GM18951 (cell line): ENCODE results near the gene METTL5.
"Not testable (repeated sequence)": the region's sequence is repeated elsewhere in the genome, so short reads cannot be mapped to it uniquely, and the experiment has no call there.

Source experiments
- POLR2A ChIP-seq: IDR thresholded peaks from 4 replicates; pipeline ENCODE4 v1.6.1; 2011; ENCODE audit warnings: mild to moderate bottlenecking; ENCODE audit not compliant: insufficient read length, insufficient read depth; ENCODE audit errors: extremely low read depth
- in situ Hi-C: fragments of 300-500 bp; cut with MboI; formaldehyde crosslinking; loops from one replicate; pipeline ENCODE4 v1.12.0; 2022; ENCODE audit warnings: low sequenced_read_pairs, mixed read lengths, inconsistent platforms; ENCODE audit not compliant: unreplicated experiment

METTL5 gene

DNA sequence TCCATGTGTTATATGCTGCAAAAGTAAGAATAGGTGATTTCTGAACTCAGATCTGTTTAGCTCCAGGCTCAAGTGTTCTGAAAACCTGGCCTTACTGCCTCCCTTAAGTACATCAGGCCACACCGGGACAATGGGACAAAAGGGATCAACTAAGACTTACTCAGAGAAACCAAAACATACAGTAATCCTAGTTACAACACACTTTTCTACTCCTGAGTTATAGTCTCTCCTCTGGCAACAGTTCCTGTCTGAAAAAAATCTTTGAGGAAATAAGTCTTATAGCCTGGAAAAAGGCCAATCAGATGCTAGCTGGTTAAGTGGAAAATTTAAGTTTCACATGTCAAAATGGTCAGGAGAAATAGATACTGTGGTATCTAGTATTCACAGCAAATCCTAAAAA, 5.6 kb downstream of the METTL5 start:
- no peak for TF ChIP-seq POLR2A
- in situ Hi-C loops, result no loop called here

DNA sequence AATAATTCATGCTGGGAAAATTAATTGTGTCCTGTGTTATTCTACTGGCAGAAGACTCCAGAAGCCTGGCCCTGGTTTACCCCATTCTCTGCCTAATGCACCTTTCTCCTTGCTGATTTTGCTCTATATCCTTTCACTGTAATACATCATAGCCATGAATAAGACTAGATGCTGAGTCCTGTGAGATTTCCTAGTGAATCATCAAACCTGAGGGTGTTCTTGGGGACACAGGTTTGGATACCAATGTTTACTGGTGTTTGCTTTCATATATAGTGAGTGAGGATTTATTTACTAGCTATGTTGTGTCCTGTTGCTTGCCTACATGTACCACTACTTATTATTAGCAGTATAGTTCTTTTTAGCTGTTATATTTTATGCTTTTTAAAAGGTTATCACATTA, 6.5 kb downstream of the METTL5 start:
- in situ Hi-C loops, result no loop called here
- TF ChIP-seq POLR2A, result no peak

DNA sequence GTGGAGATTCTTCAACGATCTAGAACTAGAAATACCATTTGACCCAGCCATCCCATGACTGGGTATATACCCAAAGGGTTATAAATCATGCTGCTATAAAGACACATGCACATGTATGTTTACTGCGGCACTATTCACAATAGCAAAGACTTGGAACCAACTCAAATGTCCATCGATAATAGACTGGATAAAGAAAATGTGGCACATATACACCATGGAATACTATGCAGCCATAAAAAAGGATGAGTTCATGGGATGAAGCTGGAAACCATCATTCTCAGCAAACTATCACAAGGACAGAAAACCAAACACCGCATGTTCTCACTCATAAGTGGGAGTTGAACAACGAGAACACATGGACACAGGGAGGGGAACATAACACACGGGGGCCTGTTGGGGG, 7.3 kb downstream of the METTL5 start:
- in situ Hi-C loops, result not testable (repeated sequence)

DNA sequence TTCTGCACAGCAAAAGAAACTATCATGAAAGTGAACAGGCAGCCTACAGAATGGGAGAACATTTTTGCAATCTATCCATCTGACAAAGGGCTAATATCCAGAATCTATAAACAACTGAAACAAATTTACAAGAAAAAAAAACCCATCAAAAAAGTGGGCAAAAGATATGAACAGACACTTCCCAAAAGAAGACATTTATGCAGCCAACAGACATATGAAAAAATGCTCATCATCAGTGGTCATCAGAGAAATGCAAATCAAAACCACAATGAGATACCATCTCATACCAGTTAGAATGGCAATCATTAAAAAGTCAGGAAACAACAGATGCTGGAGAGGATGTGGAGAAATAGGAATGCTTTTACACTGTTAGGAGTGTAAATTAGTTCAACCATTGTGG, 7.7 kb downstream of the METTL5 start:
- in situ Hi-C loops, result not testable (repeated sequence)

DNA sequence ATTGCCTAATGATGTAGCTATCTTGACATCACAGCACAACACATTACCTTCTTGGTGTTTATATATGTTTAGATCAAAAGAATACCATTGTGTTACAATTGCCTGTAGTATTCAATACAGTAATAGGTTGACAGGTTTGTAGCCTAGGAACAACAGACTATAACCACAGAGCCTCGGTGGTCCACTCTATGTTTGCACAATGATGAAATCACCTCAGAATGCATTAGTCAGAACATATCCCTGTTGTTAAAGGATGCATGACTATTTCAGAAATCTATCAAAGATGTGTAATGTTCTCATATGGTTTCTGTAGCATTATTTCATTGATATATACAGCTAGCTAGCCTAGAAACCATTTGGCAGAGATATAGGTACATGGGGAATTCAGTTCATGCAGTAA, 8.9 kb downstream of the METTL5 start:
- no peak for TF ChIP-seq POLR2A
- in situ Hi-C loops, result no loop called here

DNA sequence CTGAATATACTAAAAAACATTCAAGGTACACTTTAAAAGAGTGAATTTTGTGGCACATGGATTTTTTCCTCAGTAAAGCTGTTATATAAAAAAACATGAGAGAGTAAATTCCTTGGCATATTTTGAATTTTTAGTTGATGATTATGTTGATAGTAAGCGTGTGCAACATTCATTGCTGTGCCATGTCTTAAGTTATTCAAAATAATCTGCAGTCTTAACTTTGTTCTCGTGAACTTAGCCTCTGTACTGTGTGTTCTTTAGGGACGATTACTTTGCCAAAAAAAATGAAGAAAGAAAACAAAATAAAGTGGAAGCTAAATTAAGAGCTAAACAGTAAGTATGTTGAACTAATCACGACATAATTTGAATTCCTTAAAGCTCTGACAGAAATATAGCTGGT, 16.5 kb downstream of the METTL5 start:
- in situ Hi-C loops, result no loop called here
- TF ChIP-seq POLR2A, result no peak

DNA sequence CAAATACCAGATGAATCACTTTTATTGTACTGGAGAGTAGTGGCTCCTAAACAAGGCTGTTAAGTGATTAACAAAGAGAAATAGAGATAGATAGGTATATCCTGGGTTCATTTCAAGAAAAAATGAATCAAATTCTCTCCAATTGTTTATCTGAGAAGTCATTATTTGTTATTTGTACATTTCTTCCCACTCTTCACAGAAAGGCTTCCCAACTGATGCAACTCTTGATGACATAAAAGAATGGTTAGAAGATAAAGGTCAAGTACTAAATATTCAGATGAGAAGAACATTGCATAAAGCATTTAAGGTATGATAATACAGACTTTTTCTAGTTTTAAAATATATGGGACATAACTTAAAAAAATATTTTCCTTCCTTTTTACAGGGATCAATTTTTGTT, 18.1 kb downstream of the METTL5 start:
- no peak for TF ChIP-seq POLR2A
- in situ Hi-C loops, result no loop called here

DNA sequence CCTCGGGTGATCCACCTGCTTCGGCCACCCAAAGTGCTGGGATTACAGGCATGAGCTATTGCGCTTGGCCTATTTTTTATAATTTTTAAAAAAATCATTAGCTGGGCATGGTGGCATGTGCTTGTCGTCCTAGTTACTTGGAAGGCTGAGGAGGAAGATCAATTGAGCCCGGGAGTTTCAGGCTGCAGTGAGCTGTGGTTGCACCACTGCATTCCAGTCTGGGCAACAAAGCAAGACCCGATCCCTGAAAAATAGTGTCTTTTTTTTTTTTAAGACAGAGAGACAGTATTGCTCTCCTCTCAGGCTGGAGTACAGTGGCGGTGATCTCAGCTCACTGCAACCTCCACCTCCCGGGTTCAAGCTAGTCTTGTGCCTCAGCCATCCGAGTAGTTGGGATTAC, 21.2 kb downstream of the METTL5 start:
- TF ChIP-seq POLR2A, result no peak
- in situ Hi-C loops, result no loop called here

DNA sequence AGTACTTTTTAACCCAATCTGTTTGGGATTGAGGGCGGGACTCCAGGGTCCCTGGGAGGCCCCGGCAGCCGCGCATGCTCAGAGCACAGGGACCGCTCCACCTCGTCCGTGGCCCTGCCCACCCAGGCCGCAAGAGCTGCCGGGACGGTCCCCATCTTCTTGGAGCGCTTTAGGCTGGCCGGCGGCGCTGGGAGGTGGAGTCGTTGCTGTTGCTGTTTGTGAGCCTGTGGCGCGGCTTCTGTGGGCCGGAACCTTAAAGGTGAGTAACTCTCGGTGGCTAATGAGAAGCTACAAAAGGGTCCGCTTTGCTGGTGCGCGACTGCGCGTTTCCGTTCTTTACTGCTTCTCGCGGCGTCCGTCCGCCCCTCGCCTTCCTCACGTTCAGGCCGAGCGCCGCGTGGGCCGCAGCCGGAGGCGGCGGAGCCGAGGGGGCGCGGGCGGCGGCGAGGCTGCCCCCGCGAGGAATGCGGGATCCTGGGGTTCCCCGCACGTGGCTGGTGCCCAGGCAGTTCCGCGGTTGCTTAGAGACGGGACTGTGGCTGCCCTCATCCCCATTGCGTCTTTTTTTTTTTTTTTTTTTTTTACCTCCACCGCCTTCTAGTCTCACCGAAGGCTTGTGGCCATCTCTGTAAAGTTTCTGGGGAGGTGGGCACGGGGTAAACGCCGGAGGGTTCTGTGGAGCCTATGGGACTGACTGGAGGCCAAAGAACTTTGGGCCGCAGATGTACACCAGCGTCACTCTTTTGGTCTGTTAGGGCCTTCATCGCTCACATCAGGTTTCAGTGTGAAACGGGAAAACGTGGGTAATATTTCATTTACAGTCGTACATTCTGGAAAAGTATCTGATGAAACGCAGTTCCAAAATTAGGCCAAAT, 25.8 kb downstream of the METTL5 start, which contains the start of gene SSB:
TSS of gene SSB (plus strand) at position 154 of the 875 bp plus-strand sequence. CDS start 2,090 bp downstream, outside the sequence.
- peak; percentile 86 for TF ChIP-seq POLR2A
- in situ Hi-C loops, result no loop called here

DNA sequence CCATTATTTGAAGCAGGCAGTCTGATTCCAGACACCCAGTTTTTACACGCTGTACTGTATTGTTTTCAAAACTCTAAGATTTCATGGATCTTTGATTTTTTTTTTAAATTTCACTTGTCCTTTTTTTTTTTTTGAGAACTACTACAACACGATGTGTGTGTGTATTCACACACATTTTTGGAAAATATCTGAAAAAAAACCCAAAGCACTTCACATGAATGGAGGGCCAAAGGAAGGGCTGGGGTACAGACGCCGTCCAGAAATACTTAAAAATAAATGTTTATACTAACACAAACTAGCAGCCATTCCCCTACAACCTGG, 26.3 kb downstream of the METTL5 start:
- no peak for TF ChIP-seq POLR2A
- in situ Hi-C loops, result no loop called here

DNA sequence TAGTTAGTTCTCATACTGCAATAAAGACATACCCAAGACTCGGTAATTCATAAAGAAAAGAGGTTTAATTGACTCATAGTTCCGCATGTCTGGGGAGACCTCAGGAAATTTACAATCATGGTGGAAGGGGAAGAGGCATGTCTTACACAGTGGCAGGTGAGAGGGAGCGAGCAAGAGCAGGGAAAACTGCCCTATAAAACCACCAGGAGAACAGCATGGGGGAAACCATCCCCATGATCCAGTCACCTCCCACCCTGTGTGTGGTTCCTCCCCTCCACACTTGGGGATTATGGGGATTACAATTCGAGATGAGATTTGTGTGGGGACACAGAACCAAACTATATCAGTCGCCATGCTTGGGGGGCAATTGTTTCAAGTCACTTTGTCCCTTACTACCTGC, 27.1 kb downstream of the METTL5 start:
- TF ChIP-seq POLR2A, result no peak

DNA sequence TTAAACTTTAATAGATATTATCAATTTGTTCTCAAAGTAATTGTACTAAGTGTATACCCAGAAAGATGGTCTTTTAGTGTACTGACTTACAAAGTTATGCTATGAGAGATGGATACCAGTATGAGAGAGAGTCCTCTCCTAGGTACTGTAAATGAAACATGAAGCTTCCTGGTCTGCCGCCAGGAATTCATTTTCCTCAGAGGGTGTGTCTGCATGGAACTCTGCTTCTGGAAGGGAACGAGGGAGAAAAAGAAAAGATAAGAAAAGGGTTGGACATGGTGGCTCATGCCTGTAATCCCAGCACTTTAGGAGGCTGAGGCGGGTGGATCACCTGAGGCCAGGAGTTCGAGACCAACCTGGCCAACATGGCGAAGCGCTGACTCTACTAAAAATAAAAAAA, 28.3 kb downstream of the METTL5 start:
- in situ Hi-C loops, result no loop called here
- TF ChIP-seq POLR2A, result no peak

More for the DNA sequence above, 27.1 kb downstream of the METTL5 start:
- in situ Hi-C loops, result no loop called here

DNA sequence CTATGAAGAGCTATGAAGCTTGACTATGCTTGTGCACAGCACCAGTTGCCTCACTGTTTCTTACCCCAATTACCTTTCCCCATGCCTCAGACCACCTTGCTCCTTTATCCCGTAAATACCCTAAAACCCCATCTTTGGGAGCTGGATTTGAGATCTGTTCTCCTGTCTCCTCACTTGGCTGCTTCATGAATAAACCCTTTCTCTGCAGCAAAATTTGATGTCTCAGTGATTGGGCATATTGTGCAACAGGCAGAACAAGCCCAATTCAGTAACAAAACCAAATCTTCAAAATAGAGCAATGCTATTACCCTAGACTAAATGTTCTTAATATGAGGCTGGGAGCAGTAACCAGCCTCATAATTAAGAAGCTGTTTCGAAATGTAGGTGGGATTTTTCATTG, 29.5 kb downstream of the METTL5 start:
- no peak for TF ChIP-seq POLR2A
- in situ Hi-C loops, result no loop called here

DNA sequence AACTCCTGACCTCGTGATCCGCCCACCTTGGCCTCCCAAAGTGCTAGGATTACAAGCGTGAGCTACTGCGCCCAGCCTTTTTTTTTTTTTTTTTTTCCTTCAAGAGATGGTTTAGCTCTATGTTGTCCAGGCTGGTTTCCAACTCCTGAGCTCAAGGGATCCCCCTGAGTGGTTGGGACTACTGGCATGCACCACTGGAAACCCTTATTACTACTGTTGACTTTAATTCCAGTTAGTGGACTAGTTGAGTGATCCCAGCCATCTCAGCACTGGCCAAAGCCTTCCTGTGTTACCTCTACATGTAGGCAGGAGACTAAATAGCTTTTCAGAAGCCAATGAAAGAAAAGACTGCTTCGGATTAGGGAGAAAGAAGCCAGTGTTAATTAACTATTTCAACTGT, 34.1 kb downstream of the METTL5 start:
- TF ChIP-seq POLR2A, result no peak
- in situ Hi-C loops, result no loop called here

DNA sequence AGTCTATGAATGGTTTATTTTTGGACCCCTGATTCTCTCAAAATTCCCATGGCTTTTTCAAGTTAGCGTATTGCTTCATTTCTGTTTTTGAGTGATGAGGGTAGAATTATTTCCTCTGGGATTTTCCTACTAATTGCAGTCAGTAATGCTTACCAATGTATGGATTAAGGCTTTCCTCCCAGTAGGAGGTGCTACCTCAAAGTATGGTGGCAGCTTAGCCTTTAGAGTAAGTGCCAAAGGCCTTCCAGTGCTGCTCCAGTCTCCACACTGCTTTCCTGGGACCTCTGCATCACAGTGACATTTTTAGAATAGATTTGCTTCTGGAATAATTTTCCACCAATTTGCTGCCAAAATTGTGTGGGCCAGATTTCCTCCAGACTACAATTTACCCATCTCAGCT, 42.2 kb downstream of the METTL5 start:
- in situ Hi-C loops, result no loop called here
- TF ChIP-seq POLR2A, result no peak
